Adrenal gland (tissue), 12 donors: ENCODE results near the gene SIKE1. TPM values are rescaled to one million over a fixed set of nuclear protein-coding genes. Genes with fewer than 3 reads are reported as not detected.
"Not testable (repeated sequence)": the region's sequence is repeated elsewhere in the genome, so short reads cannot be mapped to it uniquely, and the experiment has no call there.

Source experiments
- DNase-seq, 7 donors: peaks; one replicate each; pipeline ENCODE4 v3.0.0-alpha.2; 2019 to 2020
- H3K27ac ChIP-seq, 5 donors: fragments of 200-600 bp; sonication (generic) in 4 of 5; 1 replicate in 3 of 5; 2 replicates in 2 of 5; pipeline versions ENCODE4 v1.5.1 to v1.8.0; 2016 to 2020; ENCODE audit warnings: mild to moderate bottlenecking in 1 of 5
- H3K27me3 ChIP-seq: fragments of 200-600 bp; 2 replicates; pipeline ENCODE4 v1.8.0; 2021
- H3K36me3 ChIP-seq, 2 donors: fragments of 200-600 bp; replicated peaks in 1 of 2; 1 replicate in 1 of 2; 2 replicates in 1 of 2; pipeline versions ENCODE4 v1.5.1 to v1.8.0; 2018 to 2022
- H3K4me1 ChIP-seq, 2 donors: fragments of 200-600 bp; replicated peaks in 1 of 2; 1 replicate in 1 of 2; 2 replicates in 1 of 2; pipeline versions ENCODE4 v1.5.1 to v1.8.0; 2018 to 2021
- H3K4me3 ChIP-seq, 4 donors: fragments of 200-600 bp; sonication (generic) in 3 of 4; one replicate each; pipeline ENCODE4 v1.5.1; 2016 to 2018
- H3K9me3 ChIP-seq, 3 donors: fragments of 200-600 bp; sonication (generic) in 1 of 3; replicated peaks in 1 of 3; 1 replicate in 2 of 3; 2 replicates in 1 of 3; pipeline versions ENCODE4 v1.5.1 to v1.8.0; 2016 to 2021
- CTCF ChIP-seq, 6 experiments: fragments of 450-650 bp in 4 of 6; fragments of 200-600 bp in 2 of 6; sonication (generic) in 1 of 6; IDR thresholded peaks; 1 replicate in 5 of 6; 2 replicates in 1 of 6; pipeline versions ENCODE4 v1.5.1 to v1.8.0; 2016 to 2021; ENCODE audit warnings: antibody characterized with exemption in 6 of 6, mild to moderate bottlenecking in 2 of 6, moderate library complexity in 1 of 6
- POLR2A ChIP-seq, 2 donors: fragments of 450-650 bp; IDR thresholded peaks; one replicate each; pipeline ENCODE4 v1.6.1; 2017; ENCODE audit warnings: antibody characterized with exemption in 2 of 2, mild to moderate bottlenecking in 2 of 2, moderate library complexity in 1 of 2
- WGBS, 4 donors: extraction: QIAGEN DNeasy Blood & Tissue Kit in 2 of 4; methylation state at CpG; one replicate each; pipeline versions ENCODE4 v1.1.5 to v1.1.7; 2013 to 2017; 5-methylcytosine and 5-hydroxymethylcytosine counted together
- intact Hi-C, 2 donors: fragments of 100-400 bp; cut with DNase I; formaldehyde crosslinking; loops; one replicate each; pipeline versions ENCODE4 v1.14.1 to v1.15.0; 2022 to 2023
- polyA plus RNA-seq, 3 donors: library from polyadenylated mRNA; stranded (reverse); fragments of 200-250 nt in 2 of 3; fragments of 350-450 nt in 1 of 3; fragmentation: Illumina TruSeq in 1 of 3; extraction: RNeasy Lipid Tissue Mini Kit (QIAGEN cat#74804) in 1 of 3; gene quantifications; one replicate each; pipeline ENCODE4 v1.2.3, GENCODE V29; 2013 to 2014
- total RNA-seq, 9 donors: library from RNA; depleted of rRNA in 4 of 9; stranded (reverse); fragments of >200 nt in 4 of 9; fragments of 120-200 nt in 1 of 9; fragmentation: NEBNext Ultra II Directional in 1 of 9; extraction: Animal tissue kit (Norgen Biotek cat#: 25700) in 1 of 9; gene quantifications; one replicate each; pipeline versions ENCODE4 v1.1.0 to v1.2.4, GENCODE V29; 2013 to 2023
- donor health status: healthy with polysubstance abuse.
- donor health status: Bipolar disorder and iron deficiency.
- donor health status: DM: yes; HTN: yes; CAD: no.
- donor health status: DM: no; HTN: no; CAD: no.
- donor health status: DM: no; HTN: no; CAD: no.
- donor health status: DM: yes; HTN: yes; CAD: no.

The SIKE1 gene
- total and polyA plus RNA-seq, 12 donors = 9.9 to 91.2 (median 33.0) TPM

- H3K27me3 ChIP-seq = no peaks in the 10 kb centered on the region
- no peaks in the 10 kb centered on the region for H3K4me1 ChIP-seq
- DNase-seq = no peak
- TF ChIP-seq CTCF (IDR thresholded peaks at IDR 0.05) (no peak), POLR2A (IDR thresholded peaks at IDR 0.05) (no peak)
- no peak overlapping the region for H3K27ac ChIP-seq
- H3K9me3 ChIP-seq = peaks cover 0 to 3% (median 0%) of the 10 kb centered on the region in 3 donors
- H3K4me3 ChIP-seq = no peak overlapping the region
- intact Hi-C loops = no loop called here
- H3K36me3 ChIP-seq = no peaks in the 10 kb centered on the region
Observed at GRCh38 chr1:114821978-114822377, 41.5 kb upstream of the SIKE1 start.

GRCh38 chr1:114820392-114820791 lies 39.9 kb upstream of the SIKE1 start:
- 80 to 92% (median 83%) methylated on average over 2 of the region's 2 CpGs for WGBS, 4 donors
- Histone ChIP-seq H3K4me3 (no peak overlapping the region), H3K27ac (no peak overlapping the region), H3K4me1 (no peaks in the 10 kb centered on the region), H3K9me3 (no peaks in the 10 kb centered on the region), H3K27me3 (no peaks in the 10 kb centered on the region), H3K36me3 (no peaks in the 10 kb centered on the region)
- intact Hi-C loops = no loop called here
- TF ChIP-seq POLR2A (IDR thresholded peaks at IDR 0.05) (no peak), CTCF (IDR thresholded peaks at IDR 0.05) (no peak)
- no peak for DNase-seq

- intact Hi-C loops = no loop called here
- Histone ChIP-seq H3K4me1 (no peaks in the 10 kb centered on the region), H3K27me3 (no peaks in the 10 kb centered on the region), H3K9me3 (no peaks in the 10 kb centered on the region), H3K4me3 (no peak overlapping the region), H3K36me3 (no peaks in the 10 kb centered on the region), H3K27ac (no peak overlapping the region)
- no peak for TF ChIP-seq POLR2A (IDR thresholded peaks at IDR 0.05)
- no peak for TF ChIP-seq CTCF (IDR thresholded peaks at IDR 0.05)
- 50 to 80% (median 68%) methylated on average over 3 of the region's 3 CpGs for WGBS, 4 donors
- no peak for DNase-seq
Observed at GRCh38 chr1:114819869-114820268, 39.4 kb upstream of the SIKE1 start.

GRCh38 chr1:114804449-114804848 lies 24.0 kb upstream of the SIKE1 start:
- H3K27ac ChIP-seq, intact Hi-C loops, H3K9me3 ChIP-seq, H3K27me3 ChIP-seq, DNase-seq, H3K4me1 ChIP-seq, H3K4me3 ChIP-seq, H3K36me3 ChIP-seq: not testable (repeated sequence)
- 95 to 100% (median 95%) methylated on average over 1 to 27 of the region's 33 CpGs; no CpG with 5 or more reads in 1 of the 4 donors for WGBS, 4 donors

GRCh38 chr1:114803001-114803400 lies 22.5 kb upstream of the SIKE1 start:
- WGBS, 4 donors = 57 to 71% (median 66%) methylated on average over 3 of the region's 3 CpGs
- Histone ChIP-seq H3K4me1 (no peaks in the 10 kb centered on the region), H3K9me3 (no peaks in the 10 kb centered on the region), H3K27ac (no peak overlapping the region), H3K27me3 (no peaks in the 10 kb centered on the region), H3K36me3 (no peaks in the 10 kb centered on the region), H3K4me3 (no peak overlapping the region)
- intact Hi-C loops = no loop called here
- no peak for DNase-seq
- TF ChIP-seq CTCF (IDR thresholded peaks at IDR 0.05) (no peak), POLR2A (IDR thresholded peaks at IDR 0.05) (no peak)
